NCI-H748 (cell line): ENCODE results near the gene LMO7.
A peak's percentile ranks its signal among the peaks of the same experiment; 100 is the strongest.

ENCODE experiments used
- DNase-seq: peaks from one replicate; lab custom pipeline; 2025; ENCODE audit not compliant: unreplicated experiment; lab: John Stamatoyannopoulos, UW

LMO7 gene

GRCh38 chr13:75635828-75636435 lies at the start of gene LMO7:
TSS of gene LMO7 (plus strand) at chr13:75636330. CDS start at chr13:75636658, 328 bp downstream.
- peak; percentile 74 for DNase-seq

DNA sequence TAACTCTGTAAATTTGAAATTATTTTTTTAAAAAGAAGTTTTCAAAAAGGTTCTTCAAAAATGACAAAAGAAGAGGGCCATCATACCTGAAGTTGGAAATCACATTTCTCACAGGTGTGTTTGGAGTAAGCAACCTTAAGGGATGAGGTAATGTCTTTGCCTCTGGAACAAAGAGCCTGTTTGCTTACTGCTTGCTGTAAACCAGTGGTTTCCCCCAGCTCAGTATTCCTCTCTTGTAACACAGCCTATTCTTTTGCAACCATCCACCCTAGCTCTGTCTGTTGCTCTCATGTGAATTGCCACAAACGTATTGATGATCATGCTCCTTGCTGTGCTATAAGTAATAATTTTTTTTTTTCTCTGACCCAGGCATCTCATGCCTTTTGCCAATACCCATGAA lies 48.5 kb upstream of the LMO7 start:
- peak; percentile 13 for DNase-seq

GRCh38 chr13:75596657-75597182 lies 39.4 kb upstream of the LMO7 start:
- DNase-seq = no peak

GRCh38 chr13:75600371-75600770 lies 35.8 kb upstream of the LMO7 start:
- no peak for DNase-seq

- DNase-seq = no peak
These were observed 33.1 kb upstream of the LMO7 start for GRCh38 chr13:75603038-75603437.

DNA sequence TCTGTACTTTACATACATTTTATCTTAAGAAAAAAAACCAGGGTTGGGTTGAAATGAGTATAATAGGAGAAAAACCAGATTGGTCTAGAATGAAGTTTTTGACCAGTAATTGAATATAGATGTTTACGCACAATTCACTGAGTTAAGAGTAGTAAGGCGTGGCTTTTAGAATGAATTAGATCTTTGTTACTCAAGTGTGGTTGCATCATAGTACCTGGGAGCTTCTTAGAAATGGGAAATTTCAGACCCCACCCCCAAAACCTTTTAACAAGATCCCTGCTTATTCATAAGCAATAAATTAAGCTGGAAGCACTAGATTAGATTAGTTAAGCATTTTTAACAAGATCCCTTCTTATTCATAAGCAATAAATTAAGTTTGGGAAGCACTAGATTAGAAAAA lies 28.7 kb upstream of the LMO7 start:
- DNase-seq = peak; percentile 32

DNA sequence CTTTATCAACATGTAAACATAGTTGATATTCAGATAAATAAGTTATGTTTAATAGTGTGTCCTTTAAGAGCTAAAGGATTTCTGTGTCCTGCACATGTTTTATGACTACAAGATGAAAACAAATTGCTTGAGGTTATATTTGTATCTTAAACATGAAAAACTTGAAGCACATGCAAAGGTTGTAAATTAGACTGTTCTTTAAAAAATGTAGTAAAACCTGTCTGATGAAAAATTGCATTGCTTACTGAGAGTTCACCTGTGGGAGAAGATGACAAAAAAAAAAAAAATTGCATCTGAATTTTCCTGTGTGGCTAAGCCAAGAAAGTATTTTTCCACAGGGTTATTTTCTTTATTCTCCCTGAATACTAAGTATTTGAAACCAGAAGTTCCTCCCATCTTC lies 25.7 kb upstream of the LMO7 start:
- DNase-seq = no peak

DNA sequence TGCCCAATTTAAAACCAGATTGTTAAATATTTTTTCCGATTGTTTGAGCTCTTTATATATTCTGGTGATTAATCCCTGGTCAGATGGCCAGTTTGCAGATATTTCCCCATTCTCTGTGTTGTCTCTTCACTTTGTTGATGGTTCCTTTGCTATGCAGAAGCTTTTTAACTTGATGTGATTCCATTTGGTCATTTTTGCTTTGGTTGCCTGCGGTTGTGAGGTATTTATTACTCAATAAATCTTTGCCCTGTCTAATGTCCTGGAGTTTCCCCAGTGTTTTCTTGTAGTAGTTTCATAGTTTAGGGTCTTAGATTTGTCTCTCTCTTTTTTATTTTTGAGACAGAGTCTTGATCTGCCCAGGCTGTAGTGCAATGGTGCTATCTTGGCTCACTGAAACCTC lies 23.8 kb upstream of the LMO7 start:
- no peak for DNase-seq

DNA sequence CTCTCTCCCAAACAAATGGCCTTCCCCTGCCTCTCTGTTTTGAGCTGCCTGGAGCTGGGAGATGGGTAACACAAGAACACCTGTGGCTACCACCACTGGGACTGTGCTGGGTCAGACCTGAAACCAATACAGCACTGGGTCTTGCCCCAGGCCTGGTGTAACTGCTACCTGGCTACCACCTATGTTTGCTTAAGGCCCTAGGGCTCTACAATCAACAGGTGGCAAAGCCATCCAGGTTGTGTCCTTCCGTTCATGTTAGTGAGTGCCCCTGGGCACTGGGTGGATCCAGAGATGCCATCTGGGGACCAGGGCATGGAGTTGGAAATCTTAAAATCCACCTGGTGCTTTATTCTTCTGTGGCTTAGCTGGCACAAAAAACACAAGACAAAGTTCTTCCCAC lies 18.9 kb upstream of the LMO7 start:
- DNase-seq = no peak

DNA sequence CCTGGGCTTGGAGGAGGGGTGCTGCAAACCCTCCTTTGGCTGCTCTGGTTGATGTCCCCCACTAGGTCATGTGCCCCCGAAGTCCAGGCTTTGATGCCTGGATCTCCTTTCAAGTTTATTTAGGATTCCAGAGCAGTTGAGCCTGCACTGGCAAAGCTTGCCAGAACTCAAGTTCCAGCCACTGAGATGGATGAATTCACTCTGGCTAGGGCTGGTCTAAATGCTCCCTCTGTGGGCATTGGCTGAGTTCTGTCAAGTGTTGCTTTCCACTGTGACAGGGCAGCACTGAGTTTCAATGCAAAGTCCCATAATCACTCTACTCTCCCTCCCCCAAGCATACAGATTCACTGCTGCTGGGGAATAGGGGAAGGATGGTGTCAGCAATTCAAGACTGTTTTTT lies 17.8 kb upstream of the LMO7 start:
- DNase-seq = no peak

DNA sequence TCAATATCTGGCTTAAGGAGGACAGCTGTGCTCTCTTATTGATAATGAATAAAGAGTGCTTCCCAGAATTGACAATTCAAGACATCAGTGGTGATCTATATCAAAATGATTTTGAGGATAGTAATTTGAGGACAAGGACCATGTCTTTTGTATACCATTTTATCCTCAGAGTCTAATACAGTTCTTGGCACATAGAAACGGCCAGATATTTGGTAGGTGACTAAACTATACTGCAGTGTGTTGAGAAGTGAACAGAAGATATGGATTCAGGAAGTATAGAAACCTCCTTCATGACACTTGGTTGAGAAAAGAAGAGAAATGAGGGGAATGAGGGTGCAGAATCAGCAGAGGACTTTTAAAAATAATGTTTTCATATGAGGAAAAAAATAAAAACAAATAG lies 16.1 kb upstream of the LMO7 start:
- DNase-seq = no peak

DNA sequence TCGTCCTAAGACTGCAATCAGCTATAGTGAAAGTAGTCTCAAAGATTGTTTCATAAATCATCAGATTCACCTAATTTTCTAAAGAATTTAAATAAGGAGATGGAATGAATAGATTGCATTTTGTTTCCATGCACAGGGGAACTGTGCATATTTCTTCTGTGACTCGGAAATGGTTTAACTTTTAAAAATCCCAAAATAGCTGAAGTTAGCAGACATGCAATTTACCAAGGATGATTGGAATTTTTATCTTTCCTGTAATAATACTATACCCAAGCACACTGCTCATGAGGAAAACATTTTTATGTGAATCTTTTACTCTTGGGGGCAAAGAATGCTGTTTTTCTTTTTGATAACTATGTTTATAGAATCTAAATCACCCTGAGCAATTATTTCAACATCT lies 15.0 kb upstream of the LMO7 start:
- no peak for DNase-seq

DNA sequence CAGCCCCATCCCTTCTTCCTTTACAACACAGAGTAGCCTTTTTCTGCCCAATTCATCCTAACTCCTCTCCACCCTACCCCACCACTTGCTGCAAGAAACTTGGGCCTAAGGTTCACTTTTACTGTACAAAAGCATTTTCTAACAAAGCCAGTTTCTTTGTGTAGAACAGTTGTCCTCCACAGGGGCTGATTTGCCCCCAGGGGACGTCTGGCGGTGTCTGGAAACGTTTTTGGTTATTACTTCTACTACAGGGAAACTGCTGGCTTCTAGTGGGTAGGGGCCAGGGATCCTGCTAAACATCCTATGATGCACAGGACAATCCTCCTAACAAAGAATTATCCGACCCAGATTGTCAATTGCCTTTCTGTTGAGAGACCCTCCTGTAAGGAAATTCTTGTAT lies 7.3 kb upstream of the LMO7 start:
- no peak for DNase-seq

DNA sequence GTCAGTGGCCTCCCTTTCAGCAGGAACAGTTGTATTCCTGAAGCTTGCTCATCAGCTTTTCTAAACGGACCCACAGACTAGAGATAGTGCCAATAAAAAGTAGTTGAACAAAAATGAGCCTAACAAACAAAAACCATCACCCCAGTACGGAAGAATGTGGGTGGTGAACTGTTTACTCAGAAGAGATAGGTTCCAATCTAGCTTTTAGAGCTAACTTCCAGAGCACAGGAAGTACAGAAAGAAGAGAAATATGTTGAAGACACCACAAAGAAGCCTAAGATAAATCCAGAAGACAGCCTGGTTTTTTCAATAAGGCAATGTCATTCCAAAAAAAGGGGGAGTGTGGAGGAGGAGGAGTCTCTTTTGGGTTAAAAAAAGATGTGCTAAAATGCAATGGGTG lies 2.8 kb upstream of the LMO7 start:
- no peak for DNase-seq

DNA sequence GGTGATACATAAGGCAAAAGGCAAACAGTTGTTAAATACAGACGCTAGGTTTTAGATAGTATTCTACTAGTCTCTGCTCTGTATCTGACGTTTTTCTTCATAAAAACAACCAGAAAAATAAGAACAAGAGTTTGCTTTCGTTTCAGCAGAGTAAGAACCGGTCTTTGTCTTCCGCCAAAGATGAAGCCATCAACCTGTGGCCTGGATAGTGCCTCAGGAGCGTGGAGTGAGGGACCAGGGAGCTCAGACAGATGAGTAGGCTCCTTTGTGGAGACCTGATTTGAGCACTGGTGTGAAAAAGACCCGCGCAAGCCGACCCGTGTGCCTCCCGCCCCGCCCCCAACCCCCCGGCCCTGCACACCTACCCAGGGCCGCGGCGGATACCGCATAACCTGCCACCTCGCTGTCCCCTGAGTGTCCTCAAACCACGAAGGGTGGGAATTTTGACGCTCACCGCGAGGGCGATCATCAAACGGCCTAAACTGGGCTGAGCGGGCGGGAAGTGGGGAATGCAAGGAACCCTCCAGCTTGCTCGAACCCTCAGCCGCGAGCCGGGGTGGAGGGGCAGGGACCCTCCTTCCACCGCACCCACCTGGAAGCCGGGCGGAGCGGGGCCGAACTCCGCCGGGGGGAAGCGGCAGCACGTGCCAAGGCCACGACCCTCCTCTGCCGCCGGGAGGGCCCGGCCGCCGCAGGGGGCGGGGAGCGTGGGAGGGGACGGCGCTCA lies 866 bp upstream of the LMO7 start:
- DNase-seq = no peak

GRCh38 chr13:75636436-75637180 lies 478 bp downstream of the LMO7 start:
- peak; percentile 75 for DNase-seq

GRCh38 chr13:75637181-75637750 lies 1.1 kb downstream of the LMO7 start:
- peak; percentile 34 for DNase-seq

DNA sequence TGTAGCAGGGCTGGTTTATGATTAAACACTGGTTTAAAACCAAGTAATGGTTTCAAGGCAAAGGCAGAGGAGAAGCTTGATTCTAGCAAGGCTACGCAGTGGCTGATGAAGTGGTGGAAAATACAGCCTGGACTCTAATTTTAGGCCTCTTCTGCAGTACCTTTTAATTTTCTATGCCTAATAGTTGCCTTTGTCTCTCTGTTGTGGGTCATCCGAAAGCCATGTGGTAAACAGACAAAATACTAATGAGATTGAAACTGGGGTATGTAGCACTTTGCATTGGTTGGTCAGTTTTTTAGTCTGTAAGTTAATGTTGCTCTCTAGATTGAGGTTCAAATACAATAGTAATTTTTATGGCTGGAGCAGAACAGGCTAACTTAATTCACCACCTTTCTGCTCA lies 3.3 kb downstream of the LMO7 start:
- no peak for DNase-seq

GRCh38 chr13:75641026-75641425 lies 4.9 kb downstream of the LMO7 start:
- no peak for DNase-seq

DNA sequence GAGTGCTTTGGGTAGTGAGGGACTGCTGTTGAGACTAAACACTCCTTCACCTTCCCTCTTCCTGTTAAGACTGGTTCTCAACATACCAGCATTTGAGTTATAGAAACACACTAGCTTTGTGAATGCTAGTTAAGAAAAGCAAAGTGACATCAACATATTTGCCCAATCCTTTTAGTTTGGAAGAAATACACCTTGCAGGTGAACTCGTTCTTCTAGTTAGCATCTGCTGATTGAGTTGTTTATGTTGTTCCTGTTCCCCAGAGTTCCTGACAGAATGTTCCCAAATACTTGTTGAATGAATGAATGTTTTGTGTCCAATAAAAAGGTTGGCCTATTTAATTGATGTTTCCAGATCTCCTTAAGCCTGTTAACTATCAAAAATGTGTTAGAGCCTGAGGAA lies 7.1 kb downstream of the LMO7 start:
- DNase-seq = no peak

- no peak for DNase-seq
These were observed 7.6 kb downstream of the LMO7 start for GRCh38 chr13:75643693-75644092.

GRCh38 chr13:75645141-75645540 lies 9.0 kb downstream of the LMO7 start:
- DNase-seq = no peak
